Hepatocyte (in vitro differentiated cells): ENCODE data around the gene OMA1.

Experiments
- EZH2 ChIP-seq: fragments of 200-600 bp; sonication (generic); IDR thresholded peaks from 2 replicates; pipeline ENCODE4 v1.6.1; 2016; ENCODE audit warnings: antibody characterized with exemption, mild to moderate bottlenecking, borderline replicate concordance
- TF ChIP-seq, protein P1 (sequence below): fragments of 200-600 bp; sonication (generic); IDR thresholded peaks from 2 replicates; pipeline ENCODE4 v1.5.1; 2016; ENCODE audit warnings: antibody characterized with exemption, mild to moderate bottlenecking; ENCODE audit not compliant: poor library complexity

- TF ChIP-seq, protein P1, sequence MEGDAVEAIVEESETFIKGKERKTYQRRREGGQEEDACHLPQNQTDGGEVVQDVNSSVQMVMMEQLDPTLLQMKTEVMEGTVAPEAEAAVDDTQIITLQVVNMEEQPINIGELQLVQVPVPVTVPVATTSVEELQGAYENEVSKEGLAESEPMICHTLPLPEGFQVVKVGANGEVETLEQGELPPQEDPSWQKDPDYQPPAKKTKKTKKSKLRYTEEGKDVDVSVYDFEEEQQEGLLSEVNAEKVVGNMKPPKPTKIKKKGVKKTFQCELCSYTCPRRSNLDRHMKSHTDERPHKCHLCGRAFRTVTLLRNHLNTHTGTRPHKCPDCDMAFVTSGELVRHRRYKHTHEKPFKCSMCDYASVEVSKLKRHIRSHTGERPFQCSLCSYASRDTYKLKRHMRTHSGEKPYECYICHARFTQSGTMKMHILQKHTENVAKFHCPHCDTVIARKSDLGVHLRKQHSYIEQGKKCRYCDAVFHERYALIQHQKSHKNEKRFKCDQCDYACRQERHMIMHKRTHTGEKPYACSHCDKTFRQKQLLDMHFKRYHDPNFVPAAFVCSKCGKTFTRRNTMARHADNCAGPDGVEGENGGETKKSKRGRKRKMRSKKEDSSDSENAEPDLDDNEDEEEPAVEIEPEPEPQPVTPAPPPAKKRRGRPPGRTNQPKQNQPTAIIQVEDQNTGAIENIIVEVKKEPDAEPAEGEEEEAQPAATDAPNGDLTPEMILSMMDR = no peak
- TF ChIP-seq EZH2 = no peak
Observed at GRCh38 chr1:58439946-58440345, 106.6 kb downstream of the OMA1 start.
